Activated naive CD8-positive, alpha-beta T cell treated with anti-CD3 and anti-CD28 coated beads, Interleukin-2, amount 50 U/mL, for 24 hours (primary cell): ENCODE measurements around the gene PRELP.
A peak's percentile ranks its signal among the peaks of the same experiment; 100 is the strongest.

ENCODE experiments used
- ATAC-seq: fragments of 150-1000 bp; cut with Tn5 transposase; one replicate; pipeline ENCODE4 v1.10.0; 2021
- DNase-seq: peaks from one replicate; pipeline ENCODE4 v3.0.0; 2021
- H3K27ac Mint-ChIP-seq: one replicate; pipeline ENCODE4 v1.8.0; 2021; ENCODE audit warnings: mild to moderate bottlenecking, mixed read lengths
- H3K27me3 Mint-ChIP-seq: one replicate; pipeline ENCODE4 v1.8.0; 2021; ENCODE audit warnings: mixed read lengths
- H3K36me3 Mint-ChIP-seq: one replicate; pipeline ENCODE4 v1.8.0; 2021; ENCODE audit warnings: low read depth, mixed read lengths
- H3K4me1 Mint-ChIP-seq: one replicate; pipeline ENCODE4 v1.8.0; 2021; ENCODE audit warnings: mixed read lengths
- H3K4me3 Mint-ChIP-seq: one replicate; pipeline ENCODE4 v1.8.0; 2021; ENCODE audit warnings: mild to moderate bottlenecking, moderate library complexity, mixed read lengths
- H3K9me3 Mint-ChIP-seq: one replicate; pipeline ENCODE4 v1.8.0; 2021; ENCODE audit warnings: mixed read lengths

The PRELP gene

GRCh38 chr1:203499643-203500278, 24.2 kb downstream of the PRELP start:
- H3K36me3 Mint-ChIP-seq: no peaks in the 10 kb centered on the region
- no peak for ATAC-seq
- H3K27me3 Mint-ChIP-seq: no peaks in the 10 kb centered on the region

GRCh38 chr1:203500279-203500678, 24.7 kb downstream of the PRELP start:
- ATAC-seq: no peak
- H3K4me3 Mint-ChIP-seq: no peak overlapping the region
- H3K4me1 Mint-ChIP-seq: no peaks in the 10 kb centered on the region
- H3K27ac Mint-ChIP-seq: no peak overlapping the region
- H3K9me3 Mint-ChIP-seq: no peaks in the 10 kb centered on the region
- DNase-seq: no peak
- no peaks in the 10 kb centered on the region for H3K27me3 Mint-ChIP-seq
- H3K36me3 Mint-ChIP-seq: no peaks in the 10 kb centered on the region

More at GRCh38 chr1:203499643-203500278, 24.2 kb downstream of the PRELP start:
- DNase-seq: no peak
- H3K4me1 Mint-ChIP-seq: no peaks in the 10 kb centered on the region
- H3K4me3 Mint-ChIP-seq: no peak overlapping the region
- no peaks in the 10 kb centered on the region for H3K9me3 Mint-ChIP-seq
- H3K27ac Mint-ChIP-seq: no peak overlapping the region

GRCh38 chr1:203503836-203504235, 28.2 kb downstream of the PRELP start:
- Mint-ChIP-seq H3K4me3 (no peak overlapping the region), H3K27me3 (no peaks in the 10 kb centered on the region), H3K27ac (no peak overlapping the region), H3K4me1 (no peaks in the 10 kb centered on the region), H3K9me3 (no peaks in the 10 kb centered on the region), H3K36me3 (no peaks in the 10 kb centered on the region)
- ATAC-seq (no peak), DNase-seq (no peak)

- Mint-ChIP-seq H3K27ac (no peak overlapping the region), H3K36me3 (no peaks in the 10 kb centered on the region), H3K4me3 (no peak overlapping the region), H3K9me3 (no peaks in the 10 kb centered on the region), H3K27me3 (no peaks in the 10 kb centered on the region), H3K4me1 (no peaks in the 10 kb centered on the region)
- DNase-seq (peak; percentile 79), ATAC-seq (peak; percentile 60)
These were observed 29.0 kb downstream of the PRELP start for GRCh38 chr1:203504400-203505250.

GRCh38 chr1:203505526-203506204, 30.1 kb downstream of the PRELP start:
- no peaks in the 10 kb centered on the region for H3K4me1 Mint-ChIP-seq
- H3K9me3 Mint-ChIP-seq: no peaks in the 10 kb centered on the region

GRCh38 chr1:203506858-203507626, 31.4 kb downstream of the PRELP start:
- Mint-ChIP-seq H3K27ac (no peak overlapping the region), H3K9me3 (no peaks in the 10 kb centered on the region), H3K27me3 (no peaks in the 10 kb centered on the region), H3K4me1 (no peaks in the 10 kb centered on the region), H3K36me3 (no peaks in the 10 kb centered on the region), H3K4me3 (no peak overlapping the region)
- DNase-seq (no peak), ATAC-seq (no peak)

More at GRCh38 chr1:203505526-203506204, 30.1 kb downstream of the PRELP start:
- Mint-ChIP-seq H3K36me3 (no peaks in the 10 kb centered on the region), H3K4me3 (no peak overlapping the region), H3K27me3 (no peaks in the 10 kb centered on the region), H3K27ac (no peak overlapping the region)
- ATAC-seq (no peak), DNase-seq (no peak)

GRCh38 chr1:203507759-203508158, 32.2 kb downstream of the PRELP start:
- DNase-seq (no peak), ATAC-seq (no peak)
- Mint-ChIP-seq H3K36me3 (no peaks in the 10 kb centered on the region), H3K27ac (no peak overlapping the region), H3K4me3 (no peak overlapping the region), H3K4me1 (peaks cover 6% of the 10 kb centered on the region), H3K27me3 (no peaks in the 10 kb centered on the region), H3K9me3 (no peaks in the 10 kb centered on the region)

GRCh38 chr1:203508463-203509073, 33.0 kb downstream of the PRELP start:
- H3K9me3 Mint-ChIP-seq: no peaks in the 10 kb centered on the region
- no peak for DNase-seq
- ATAC-seq: no peak
- H3K27ac Mint-ChIP-seq: no peak overlapping the region
- H3K4me3 Mint-ChIP-seq: no peak overlapping the region
- H3K27me3 Mint-ChIP-seq: no peaks in the 10 kb centered on the region
- H3K36me3 Mint-ChIP-seq: no peaks in the 10 kb centered on the region
- peaks cover 14% of the 10 kb centered on the region for H3K4me1 Mint-ChIP-seq

GRCh38 chr1:203509135-203509534, 33.5 kb downstream of the PRELP start:
- peaks cover 19% of the 10 kb centered on the region for H3K4me1 Mint-ChIP-seq
- H3K27me3 Mint-ChIP-seq: no peaks in the 10 kb centered on the region
- no peaks in the 10 kb centered on the region for H3K9me3 Mint-ChIP-seq
- no peak for DNase-seq
- no peak overlapping the region for H3K27ac Mint-ChIP-seq
- ATAC-seq: no peak
- no peaks in the 10 kb centered on the region for H3K36me3 Mint-ChIP-seq
- H3K4me3 Mint-ChIP-seq: no peak overlapping the region

GRCh38 chr1:203511513-203511912, 35.9 kb downstream of the PRELP start:
- no peaks in the 10 kb centered on the region for H3K9me3 Mint-ChIP-seq
- DNase-seq (no peak), ATAC-seq (no peak)
- H3K27ac Mint-ChIP-seq: no peak overlapping the region
- no peaks in the 10 kb centered on the region for H3K36me3 Mint-ChIP-seq
- H3K4me1 Mint-ChIP-seq: peaks cover 26% of the 10 kb centered on the region
- H3K27me3 Mint-ChIP-seq: no peaks in the 10 kb centered on the region
- no peak overlapping the region for H3K4me3 Mint-ChIP-seq

GRCh38 chr1:203511930-203512329, 36.3 kb downstream of the PRELP start:
- H3K4me1 Mint-ChIP-seq: peaks cover 26% of the 10 kb centered on the region
- DNase-seq: no peak
- H3K27ac Mint-ChIP-seq: no peak overlapping the region
- ATAC-seq: no peak
- H3K27me3 Mint-ChIP-seq: no peaks in the 10 kb centered on the region
- H3K36me3 Mint-ChIP-seq: no peaks in the 10 kb centered on the region
- no peaks in the 10 kb centered on the region for H3K9me3 Mint-ChIP-seq
- no peak overlapping the region for H3K4me3 Mint-ChIP-seq

- Mint-ChIP-seq H3K27ac (peak overlapping the region; percentile 81), H3K9me3 (no peaks in the 10 kb centered on the region), H3K27me3 (no peaks in the 10 kb centered on the region), H3K36me3 (no peaks in the 10 kb centered on the region), H3K4me3 (no peak overlapping the region), H3K4me1 (peaks cover 26% of the 10 kb centered on the region)
- DNase-seq (no peak), ATAC-seq (no peak)
These were observed 36.9 kb downstream of the PRELP start for GRCh38 chr1:203512517-203512847.

- H3K27me3 Mint-ChIP-seq: no peaks in the 10 kb centered on the region
These were observed 37.4 kb downstream of the PRELP start for GRCh38 chr1:203512848-203513584.

More at GRCh38 chr1:203512848-203513584, 37.4 kb downstream of the PRELP start:
- peak; percentile 87 for ATAC-seq
- H3K4me1 Mint-ChIP-seq: peaks cover 26% of the 10 kb centered on the region
- peak overlapping the region; percentile 24 for H3K4me3 Mint-ChIP-seq
- H3K36me3 Mint-ChIP-seq: no peaks in the 10 kb centered on the region
- peak; percentile 27 for DNase-seq
- no peaks in the 10 kb centered on the region for H3K9me3 Mint-ChIP-seq
- peak overlapping the region; percentile 81 for H3K27ac Mint-ChIP-seq
